Measurements from ENCODE around the gene IL22RA2. TPM values are rescaled to one million over a fixed set of nuclear protein-coding genes. Genes with fewer than 3 reads are reported as not detected.

IL22RA2 gene
- total RNA-seq, 1 donor from 2014 or later: not detected

DNA sequence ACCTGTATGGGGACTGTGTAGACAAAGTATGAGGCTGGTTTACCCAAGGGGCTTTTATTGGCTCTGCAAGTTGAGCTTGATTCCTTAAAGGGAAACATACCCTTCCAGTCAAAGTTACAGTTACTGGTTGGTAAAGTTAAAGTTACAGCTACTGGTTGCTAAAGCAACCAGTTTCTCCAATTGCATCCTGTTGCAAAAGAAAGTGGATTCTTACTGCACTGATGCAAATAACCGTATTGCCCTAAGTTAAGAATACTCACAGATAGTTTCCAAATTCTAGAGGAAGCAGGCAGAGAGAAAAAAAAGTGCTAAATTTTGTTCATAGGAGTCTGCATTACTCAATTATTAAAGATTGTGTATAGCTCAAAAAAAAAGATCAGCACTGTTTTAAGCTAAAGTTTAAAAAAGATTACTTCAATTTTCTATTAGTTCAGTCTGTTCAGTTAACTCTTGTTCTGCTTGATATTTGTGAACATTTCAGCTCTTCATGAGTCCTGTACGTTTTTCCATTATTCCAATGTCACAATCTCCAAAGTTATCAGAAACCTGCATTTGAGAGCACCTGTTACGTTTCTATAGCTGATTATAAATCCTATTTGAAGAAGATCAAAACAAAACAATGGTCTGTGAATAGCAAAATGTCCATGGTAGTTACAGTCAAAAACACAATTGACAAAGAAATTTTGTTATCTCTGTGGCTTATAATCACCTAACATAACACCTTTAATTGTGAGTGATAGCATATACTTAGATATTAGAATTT, 8.6 kb upstream of the IL22RA2 start:
- H3K4me3 Mint-ChIP-seq (ENCODE audit: unreplicated experiment): no peak overlapping the region
- Histone ChIP-seq H3K4me2 (ENCODE audit: low read length) (no peak overlapping the region), H3K4me3 (ENCODE audit: insufficient read depth, low read depth, low read length) (no peak overlapping the region), H3K79me2 (ENCODE audit: insufficient read depth, low read length) (no peaks in the 10 kb centered on the region), H4K20me1 (ENCODE audit: insufficient read depth, low read length) (no peaks in the 10 kb centered on the region), H3K9ac (ENCODE audit: low read length) (no peak overlapping the region), H3K4me1 (ENCODE audit: insufficient read depth, low read length) (no peaks in the 10 kb centered on the region), H2AFZ (ENCODE audit: low read depth, low read length) (no peak overlapping the region), H3K9me3 (ENCODE audit: insufficient read depth, low read depth, low read length) (peaks cover 6% of the 10 kb centered on the region), H3K36me3 (ENCODE audit: insufficient read depth, low read length) (no peaks in the 10 kb centered on the region), H3K27ac (ENCODE audit: low read depth, low read length) (no peak overlapping the region), H3K27me3 (ENCODE audit: insufficient read depth, low read length) (no peaks in the 10 kb centered on the region)
- H3K36me3 Mint-ChIP-seq (ENCODE audit: low read depth, unreplicated experiment): no peaks in the 10 kb centered on the region
- no peaks in the 10 kb centered on the region for H3K4me1 Mint-ChIP-seq (ENCODE audit: low read depth, unreplicated experiment)
- TF ChIP-seq CTCF (IDR thresholded peaks at IDR 0.05; ENCODE audit: insufficient read depth, low read depth, low read length) (no peak), EZH2 (IDR thresholded peaks at IDR 0.05; ENCODE audit: insufficient read depth, low read length) (no peak)
- no peak for FAIRE-seq
- peaks cover 2% of the 10 kb centered on the region for H3K27me3 Mint-ChIP-seq (ENCODE audit: low read depth, unreplicated experiment)
- no peak for DNase-seq (ENCODE audit: low read depth)
- peaks cover 41% of the 10 kb centered on the region for H3K9me3 Mint-ChIP-seq (ENCODE audit: unreplicated experiment)
- H3K27ac Mint-ChIP-seq (ENCODE audit: unreplicated experiment): no peak overlapping the region

- H3K4me3 ChIP-seq (ENCODE audit: insufficient read depth, low read depth, low read length): no peak overlapping the region
- Mint-ChIP-seq H3K36me3 (ENCODE audit: low read depth, unreplicated experiment) (no peaks in the 10 kb centered on the region), H3K4me1 (ENCODE audit: low read depth, unreplicated experiment) (no peaks in the 10 kb centered on the region), H3K27me3 (ENCODE audit: low read depth, unreplicated experiment) (no peaks in the 10 kb centered on the region), H3K4me3 (ENCODE audit: unreplicated experiment) (no peak overlapping the region), H3K27ac (ENCODE audit: unreplicated experiment) (no peak overlapping the region), H3K9me3 (ENCODE audit: unreplicated experiment) (peaks cover 19% of the 10 kb centered on the region)
- FAIRE-seq: no peak
- no peaks in the 10 kb centered on the region for H4K20me1 ChIP-seq (ENCODE audit: insufficient read depth, low read length)
- no peak overlapping the region for H3K4me2 ChIP-seq (ENCODE audit: low read length)
- no peak overlapping the region for H2AFZ ChIP-seq (ENCODE audit: low read depth, low read length)
- no peaks in the 10 kb centered on the region for H3K9me3 ChIP-seq (ENCODE audit: insufficient read depth, low read depth, low read length)
- no peaks in the 10 kb centered on the region for H3K79me2 ChIP-seq (ENCODE audit: insufficient read depth, low read length)
- H3K36me3 ChIP-seq (ENCODE audit: insufficient read depth, low read length): no peaks in the 10 kb centered on the region
- no peak overlapping the region for H3K27ac ChIP-seq (ENCODE audit: low read depth, low read length)
- H3K9ac ChIP-seq (ENCODE audit: low read length): no peak overlapping the region
- no peak for TF ChIP-seq EZH2 (IDR thresholded peaks at IDR 0.05; ENCODE audit: insufficient read depth, low read length)
- TF ChIP-seq CTCF (IDR thresholded peaks at IDR 0.05; ENCODE audit: insufficient read depth, low read depth, low read length): no peak
- DNase-seq (ENCODE audit: low read depth): no peak
- no peaks in the 10 kb centered on the region for H3K4me1 ChIP-seq (ENCODE audit: insufficient read depth, low read length)
- no peaks in the 10 kb centered on the region for H3K27me3 ChIP-seq (ENCODE audit: insufficient read depth, low read length)
Measured at GRCh38 chr6:137177611-137178010, 4.2 kb upstream of the IL22RA2 start.

DNA sequence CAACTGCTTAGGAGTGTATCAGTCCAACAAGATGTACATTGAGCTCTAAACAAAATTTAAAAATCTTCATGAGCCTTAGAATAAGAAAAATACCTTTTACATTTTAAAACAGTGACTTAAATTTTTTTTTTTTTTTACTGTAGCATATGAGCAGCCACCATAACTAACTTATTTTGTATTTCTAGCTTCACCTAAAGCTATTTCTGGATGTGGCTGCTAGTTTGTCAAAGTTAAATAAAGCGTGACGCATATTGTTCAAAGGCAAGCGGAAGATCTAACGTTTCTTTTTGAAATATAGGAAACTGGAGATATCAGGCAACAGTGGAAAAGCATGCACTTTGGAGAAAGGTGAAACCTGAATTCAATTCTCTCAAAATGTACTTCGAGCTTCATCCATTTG, 3.3 kb upstream of the IL22RA2 start:
- Histone ChIP-seq H3K4me3 (ENCODE audit: insufficient read depth, low read depth, low read length) (no peak overlapping the region), H2AFZ (ENCODE audit: low read depth, low read length) (no peak overlapping the region), H3K9me3 (ENCODE audit: insufficient read depth, low read depth, low read length) (no peaks in the 10 kb centered on the region), H3K27ac (ENCODE audit: low read depth, low read length) (no peak overlapping the region), H3K4me1 (ENCODE audit: insufficient read depth, low read length) (no peaks in the 10 kb centered on the region), H4K20me1 (ENCODE audit: insufficient read depth, low read length) (no peaks in the 10 kb centered on the region), H3K36me3 (ENCODE audit: insufficient read depth, low read length) (no peaks in the 10 kb centered on the region), H3K4me2 (ENCODE audit: low read length) (no peak overlapping the region), H3K9ac (ENCODE audit: low read length) (no peak overlapping the region), H3K79me2 (ENCODE audit: insufficient read depth, low read length) (no peaks in the 10 kb centered on the region), H3K27me3 (ENCODE audit: insufficient read depth, low read length) (no peaks in the 10 kb centered on the region)
- Mint-ChIP-seq H3K36me3 (ENCODE audit: low read depth, unreplicated experiment) (no peaks in the 10 kb centered on the region), H3K4me3 (ENCODE audit: unreplicated experiment) (no peak overlapping the region), H3K27me3 (ENCODE audit: low read depth, unreplicated experiment) (no peaks in the 10 kb centered on the region), H3K27ac (ENCODE audit: unreplicated experiment) (no peak overlapping the region), H3K9me3 (ENCODE audit: unreplicated experiment) (peaks cover 16% of the 10 kb centered on the region), H3K4me1 (ENCODE audit: low read depth, unreplicated experiment) (no peaks in the 10 kb centered on the region)
- no peak for TF ChIP-seq CTCF (IDR thresholded peaks at IDR 0.05; ENCODE audit: insufficient read depth, low read depth, low read length)
- TF ChIP-seq EZH2 (IDR thresholded peaks at IDR 0.05; ENCODE audit: insufficient read depth, low read length): no peak
- no peak for FAIRE-seq
- DNase-seq (ENCODE audit: low read depth): no peak

All from astrocyte (in vitro differentiated cells and primary cell).